Gastrocnemius medialis (tissue), 4 donors: Measurements from ENCODE around the gene CSGALNACT2.

Experiments used
- POLR2A ChIP-seq, 2 donors: fragments of 450-650 bp; IDR thresholded peaks; one replicate each; pipeline ENCODE4 v1.6.1; 2017; ENCODE audit warnings: antibody characterized with exemption in 2 of 2, mild to moderate bottlenecking in 2 of 2, moderate library complexity in 2 of 2
- TF ChIP-seq, protein P1 (sequence below), 5 experiments: fragments of 450-650 bp in 3 of 5; fragments of 200-600 bp in 2 of 5; sonication (generic) in 2 of 5; IDR thresholded peaks in 4 of 5; conservative IDR thresholded peaks in 1 of 5; 1 replicate in 4 of 5; 2 replicates in 1 of 5; pipeline ENCODE4 v1.5.1; 2016 to 2019; ENCODE audit warnings: antibody characterized with exemption in 5 of 5, mild to moderate bottlenecking in 3 of 5, moderate library complexity in 3 of 5

GRCh38 chr10:43176271-43176670 lies 38.0 kb downstream of the CSGALNACT2 start:
- TF ChIP-seq, protein P1, sequence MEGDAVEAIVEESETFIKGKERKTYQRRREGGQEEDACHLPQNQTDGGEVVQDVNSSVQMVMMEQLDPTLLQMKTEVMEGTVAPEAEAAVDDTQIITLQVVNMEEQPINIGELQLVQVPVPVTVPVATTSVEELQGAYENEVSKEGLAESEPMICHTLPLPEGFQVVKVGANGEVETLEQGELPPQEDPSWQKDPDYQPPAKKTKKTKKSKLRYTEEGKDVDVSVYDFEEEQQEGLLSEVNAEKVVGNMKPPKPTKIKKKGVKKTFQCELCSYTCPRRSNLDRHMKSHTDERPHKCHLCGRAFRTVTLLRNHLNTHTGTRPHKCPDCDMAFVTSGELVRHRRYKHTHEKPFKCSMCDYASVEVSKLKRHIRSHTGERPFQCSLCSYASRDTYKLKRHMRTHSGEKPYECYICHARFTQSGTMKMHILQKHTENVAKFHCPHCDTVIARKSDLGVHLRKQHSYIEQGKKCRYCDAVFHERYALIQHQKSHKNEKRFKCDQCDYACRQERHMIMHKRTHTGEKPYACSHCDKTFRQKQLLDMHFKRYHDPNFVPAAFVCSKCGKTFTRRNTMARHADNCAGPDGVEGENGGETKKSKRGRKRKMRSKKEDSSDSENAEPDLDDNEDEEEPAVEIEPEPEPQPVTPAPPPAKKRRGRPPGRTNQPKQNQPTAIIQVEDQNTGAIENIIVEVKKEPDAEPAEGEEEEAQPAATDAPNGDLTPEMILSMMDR (IDR thresholded peaks at IDR 0.05 in 4 of 5, conservative IDR thresholded peaks at IDR 0.05 in 1 of 5) = no peak
- no peak for TF ChIP-seq POLR2A (IDR thresholded peaks at IDR 0.05)
